GM12873 (cell line): ENCODE measurements around the gene SMLR1.

Experiments used
- TF ChIP-seq, protein P1 (sequence below): IDR thresholded peaks from 2 replicates; pipeline ENCODE4 v1.5.1; 2012; ENCODE audit warnings: low read depth, mild to moderate bottlenecking, moderate library complexity, low read length, control low read depth; ENCODE audit not compliant: insufficient read depth; ENCODE audit errors: missing control alignments

Gene SMLR1

DNA sequence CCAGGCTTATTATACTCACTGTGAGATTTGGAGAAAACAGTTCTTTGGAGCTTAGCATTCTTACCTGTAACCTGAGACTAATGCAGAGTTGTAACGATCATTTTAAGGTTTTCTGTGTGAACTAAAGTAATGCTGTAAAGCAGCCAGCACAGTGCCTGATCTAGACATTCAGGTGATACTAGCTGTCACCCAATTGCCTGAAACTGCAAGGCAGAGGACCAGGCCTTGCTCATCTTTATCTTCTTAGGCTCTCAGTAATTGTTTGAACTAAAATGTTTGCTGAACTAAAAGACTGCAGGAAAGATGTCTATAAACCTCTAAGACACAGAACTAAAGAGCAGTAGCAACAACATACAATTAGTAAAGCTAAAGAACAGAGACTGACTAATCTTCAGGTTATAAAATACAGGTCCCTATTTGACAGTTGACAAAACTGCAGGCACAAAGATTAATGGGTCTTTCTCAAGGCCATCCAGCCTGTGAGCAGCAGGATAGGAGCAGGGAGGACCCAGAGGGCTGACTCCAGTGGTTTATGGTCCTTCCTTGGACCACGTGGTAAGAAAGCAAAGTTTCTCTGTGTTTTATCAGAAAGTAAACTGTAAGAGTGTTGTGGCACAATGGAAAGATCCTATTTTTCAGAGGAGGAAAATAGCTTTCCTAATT is 31.4 kb downstream of the SMLR1 start:
- TF ChIP-seq, protein P1, sequence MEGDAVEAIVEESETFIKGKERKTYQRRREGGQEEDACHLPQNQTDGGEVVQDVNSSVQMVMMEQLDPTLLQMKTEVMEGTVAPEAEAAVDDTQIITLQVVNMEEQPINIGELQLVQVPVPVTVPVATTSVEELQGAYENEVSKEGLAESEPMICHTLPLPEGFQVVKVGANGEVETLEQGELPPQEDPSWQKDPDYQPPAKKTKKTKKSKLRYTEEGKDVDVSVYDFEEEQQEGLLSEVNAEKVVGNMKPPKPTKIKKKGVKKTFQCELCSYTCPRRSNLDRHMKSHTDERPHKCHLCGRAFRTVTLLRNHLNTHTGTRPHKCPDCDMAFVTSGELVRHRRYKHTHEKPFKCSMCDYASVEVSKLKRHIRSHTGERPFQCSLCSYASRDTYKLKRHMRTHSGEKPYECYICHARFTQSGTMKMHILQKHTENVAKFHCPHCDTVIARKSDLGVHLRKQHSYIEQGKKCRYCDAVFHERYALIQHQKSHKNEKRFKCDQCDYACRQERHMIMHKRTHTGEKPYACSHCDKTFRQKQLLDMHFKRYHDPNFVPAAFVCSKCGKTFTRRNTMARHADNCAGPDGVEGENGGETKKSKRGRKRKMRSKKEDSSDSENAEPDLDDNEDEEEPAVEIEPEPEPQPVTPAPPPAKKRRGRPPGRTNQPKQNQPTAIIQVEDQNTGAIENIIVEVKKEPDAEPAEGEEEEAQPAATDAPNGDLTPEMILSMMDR: no peak

DNA sequence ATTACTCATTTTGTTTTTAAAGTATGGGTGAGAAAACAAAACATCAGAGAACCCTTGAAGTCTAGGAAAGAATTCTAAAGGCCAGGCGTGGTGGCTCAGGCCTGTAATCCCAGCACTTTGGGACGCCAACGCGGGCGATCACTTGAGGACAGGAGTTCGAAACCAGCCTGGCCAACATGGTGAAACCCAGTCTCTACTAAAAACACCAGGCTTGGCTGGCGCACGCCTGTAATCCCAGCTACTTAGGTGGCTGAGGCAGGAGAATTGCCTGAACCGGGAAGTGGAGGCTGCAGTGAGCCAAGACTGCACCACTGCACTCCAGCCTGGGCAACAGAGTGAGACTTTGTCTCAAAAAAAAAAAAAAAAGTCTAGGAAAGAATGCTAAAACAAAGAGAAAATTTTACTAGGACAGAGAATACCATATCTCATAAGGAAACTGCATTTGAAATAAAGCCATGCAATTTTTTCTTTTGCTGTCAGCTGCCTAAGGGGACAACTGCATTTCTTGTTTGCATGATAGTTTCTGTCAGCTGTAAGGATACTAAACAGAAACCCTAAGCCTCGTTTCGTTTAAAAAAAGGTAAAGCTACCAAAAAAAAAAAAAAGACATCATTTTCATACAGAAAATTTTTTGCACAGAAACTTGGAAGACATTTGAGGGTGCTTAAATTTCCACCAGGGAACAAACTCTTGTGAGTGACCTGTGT is 32.1 kb downstream of the SMLR1 start:
- TF ChIP-seq, protein P1: no peak

DNA sequence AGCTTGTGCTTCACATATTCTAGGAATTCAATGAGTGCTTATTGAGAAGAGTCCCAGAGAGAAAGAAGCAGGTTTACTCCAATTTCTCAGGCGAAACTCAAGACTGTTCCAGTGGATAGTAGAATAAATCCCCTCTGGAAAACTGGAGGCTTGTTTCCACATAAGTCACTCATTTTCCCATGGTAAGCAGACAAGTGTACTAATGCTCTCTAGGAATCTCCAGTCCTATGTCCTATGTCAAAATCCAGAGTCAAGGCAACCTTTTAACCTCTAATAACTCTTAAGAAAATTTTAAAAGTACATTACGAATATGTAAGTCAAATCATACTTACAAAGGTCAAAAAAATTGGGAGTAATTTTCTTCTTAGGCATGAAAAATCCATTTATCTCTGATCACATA is 35.2 kb downstream of the SMLR1 start:
- TF ChIP-seq, protein P1: no peak

DNA sequence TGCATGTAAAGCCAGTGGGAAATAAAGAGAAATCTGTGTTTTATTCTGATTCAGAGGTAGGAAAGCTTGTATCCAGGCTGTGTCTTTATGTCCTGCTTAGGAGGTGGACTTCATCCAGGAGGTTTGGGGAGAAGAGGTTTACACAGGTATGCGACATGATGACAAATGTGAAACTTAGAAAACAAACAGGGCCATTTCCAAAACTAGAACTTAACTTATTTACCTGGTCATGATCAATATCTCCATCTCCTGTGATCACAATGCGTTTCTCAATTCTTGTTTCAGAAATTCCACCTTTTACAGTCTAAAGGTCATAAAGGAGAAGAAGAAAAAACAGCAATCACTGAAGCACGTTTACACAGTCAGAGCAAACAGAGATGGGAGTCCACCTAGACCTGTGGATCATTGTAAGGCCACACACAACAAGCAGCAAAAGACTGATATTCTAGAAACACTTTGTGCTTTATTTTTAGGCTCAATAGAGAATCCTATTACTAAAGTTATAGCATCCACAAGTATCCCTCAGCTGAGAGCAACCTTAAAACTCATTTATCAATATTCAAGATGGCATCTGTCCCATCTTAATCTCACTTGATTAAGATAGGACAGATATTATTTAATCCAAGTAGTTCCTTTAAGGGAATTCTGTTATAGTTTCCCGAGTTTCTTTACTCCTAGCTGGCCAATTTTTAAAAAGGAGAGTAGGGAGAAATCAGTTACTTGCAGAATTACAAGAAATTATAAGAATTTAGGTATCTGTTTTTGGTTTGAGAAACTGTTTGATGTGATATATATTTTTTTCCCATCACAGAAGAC is 36.4 kb downstream of the SMLR1 start:
- TF ChIP-seq, protein P1: no peak

DNA sequence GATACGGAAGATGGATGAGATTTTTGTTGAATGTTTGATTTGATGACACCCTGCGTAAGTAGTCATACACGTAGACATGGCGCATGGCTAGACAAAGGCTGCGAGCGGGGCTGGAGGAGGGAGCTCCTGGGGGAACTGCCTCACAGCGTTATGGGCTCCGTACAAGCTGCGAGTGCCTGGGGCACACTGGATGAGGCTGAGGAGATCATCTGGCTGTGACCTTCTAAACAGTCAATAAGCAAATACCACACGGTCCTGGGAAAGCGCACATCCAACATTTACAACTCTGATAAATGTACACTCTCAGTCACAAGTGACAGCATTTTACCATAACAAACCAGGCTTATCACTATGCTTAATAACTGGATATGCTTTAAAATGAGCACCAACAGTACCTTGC is 37.1 kb downstream of the SMLR1 start:
- TF ChIP-seq, protein P1: no peak

DNA sequence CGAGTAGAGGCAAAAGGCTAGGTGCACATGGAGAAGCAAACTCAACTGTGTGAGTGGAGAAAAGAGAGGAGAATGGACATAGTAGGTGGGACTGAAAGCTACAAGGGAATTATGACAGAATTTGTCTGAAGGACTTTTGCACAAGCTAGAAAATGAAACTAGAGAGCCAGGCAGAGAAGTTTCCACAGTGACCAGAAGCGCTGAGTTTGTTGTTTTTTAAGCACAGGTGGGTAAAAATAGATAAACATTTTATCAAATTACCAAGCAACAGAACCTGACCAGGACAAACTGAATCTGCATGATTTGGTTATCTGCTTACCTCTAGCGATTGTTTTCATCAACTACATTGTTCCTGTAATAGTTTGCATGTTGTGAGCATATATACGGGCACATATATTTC is 38.6 kb downstream of the SMLR1 start:
- TF ChIP-seq, protein P1: no peak

DNA sequence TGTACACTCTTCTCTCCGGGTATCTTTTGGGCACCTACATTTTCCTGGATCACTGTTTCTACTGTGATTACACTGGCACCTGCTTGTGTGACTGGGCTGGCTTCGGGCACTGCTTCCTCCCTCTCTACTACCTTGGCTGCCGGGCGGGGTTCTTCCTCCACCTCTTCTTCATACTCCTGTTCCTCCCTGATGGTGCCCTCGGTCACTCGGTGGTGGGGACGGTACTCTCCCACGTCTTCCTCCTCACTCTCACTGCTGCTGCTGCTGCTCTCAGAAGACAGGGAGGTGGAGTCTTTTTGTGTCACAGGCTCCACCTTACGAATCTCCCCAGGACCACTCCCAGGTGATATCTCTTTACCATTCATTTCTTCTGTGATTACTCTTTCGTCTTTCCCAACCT is 42.5 kb downstream of the SMLR1 start:
- TF ChIP-seq, protein P1: no peak
